Activated T-cell treated with anti-CD3 and anti-CD28 coated beads for 48 hours (primary cell): ENCODE results near the gene TPMT.
"Not testable (repeated sequence)": the region's sequence is repeated elsewhere in the genome, so short reads cannot be mapped to it uniquely, and the experiment has no call there.

Experiments
- DNase-seq: peaks from one replicate; pipeline ENCODE4 v3.0.0-alpha.2; 2020; ENCODE audit warnings: low read depth

TPMT gene

GRCh38 chr6:18154507-18155149 is at the start of gene TPMT:
TPMT (minus strand) TSS chr6:18155077; CDS start chr6:18149127, 5,950 bp downstream.
- DNase-seq: no peak

DNA sequence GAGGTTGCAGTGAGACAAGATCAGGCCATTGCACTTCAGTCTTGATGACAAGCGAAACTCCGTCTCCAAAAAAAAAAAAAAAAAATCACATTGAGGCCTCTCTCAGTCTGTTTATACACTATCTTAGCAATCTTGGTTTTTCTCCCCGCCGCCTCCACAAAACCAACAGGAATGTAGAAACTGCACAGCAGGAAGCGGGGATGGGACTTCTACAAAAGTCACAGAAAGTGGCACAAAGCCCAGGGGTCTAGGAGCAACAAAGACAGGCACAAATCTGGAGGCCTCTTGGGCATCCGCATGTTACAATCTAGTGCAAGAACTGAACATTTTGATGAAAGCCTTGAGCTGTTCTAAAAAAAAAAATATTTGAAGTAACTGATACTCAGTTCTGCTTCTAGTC is 48.9 kb upstream of the TPMT start:
- no peak for DNase-seq

- DNase-seq: no peak
These were observed 37.1 kb upstream of the TPMT start for GRCh38 chr6:18192026-18192425.

DNA sequence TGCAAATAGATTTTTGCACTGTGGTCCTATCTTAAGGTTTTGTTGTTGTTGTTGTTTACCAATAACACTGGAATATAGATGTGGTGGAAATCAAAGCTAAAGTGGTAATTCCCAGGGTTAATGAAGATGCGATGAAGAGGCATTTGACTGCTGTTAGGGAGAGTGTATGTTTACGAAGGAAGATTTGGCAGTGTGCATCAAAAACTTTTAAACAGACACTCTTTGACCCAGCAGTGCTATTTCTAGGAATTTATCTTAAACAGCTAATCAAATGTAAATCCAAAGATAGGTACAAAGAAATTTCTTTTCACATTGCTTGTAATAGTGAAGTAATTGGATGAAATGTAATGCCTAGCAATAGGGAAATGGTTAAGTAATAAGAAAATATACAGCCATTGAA is 34.3 kb upstream of the TPMT start:
- no peak for DNase-seq

- no peak for DNase-seq
These were observed 32.8 kb upstream of the TPMT start for GRCh38 chr6:18187701-18188100.

DNA sequence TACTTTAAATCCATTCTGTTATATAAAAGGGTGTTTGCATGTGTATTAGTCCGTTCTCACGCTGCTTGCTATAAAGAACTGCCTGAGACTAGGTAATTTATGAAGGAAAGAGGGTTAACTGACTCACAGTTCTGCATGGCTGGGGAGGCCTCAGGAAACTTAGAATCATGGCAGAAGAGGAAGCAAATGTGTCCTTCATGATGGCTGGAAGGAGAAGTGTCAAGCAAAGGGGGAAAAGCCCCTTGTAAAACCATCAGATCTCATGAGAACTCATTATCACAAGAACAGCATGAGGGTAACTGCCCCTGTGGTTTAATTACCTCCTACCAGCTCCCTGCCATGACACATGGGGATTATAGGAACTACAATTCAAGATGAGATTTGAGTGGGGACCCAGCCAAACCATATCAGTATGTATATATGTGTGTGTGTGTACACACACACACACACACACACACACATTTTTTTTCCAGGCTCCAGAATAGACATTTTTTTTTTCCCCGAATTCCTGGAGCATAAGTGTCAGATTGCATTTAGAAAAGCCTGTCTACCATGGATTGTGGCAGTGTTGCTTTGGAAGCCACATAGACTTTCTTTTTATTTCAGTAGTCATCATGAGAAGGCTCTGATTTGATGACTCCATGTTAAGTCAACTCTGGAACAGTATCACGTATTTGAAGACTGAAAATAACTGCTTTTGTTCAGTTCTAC is 31.8 kb upstream of the TPMT start:
- DNase-seq: no peak

DNA sequence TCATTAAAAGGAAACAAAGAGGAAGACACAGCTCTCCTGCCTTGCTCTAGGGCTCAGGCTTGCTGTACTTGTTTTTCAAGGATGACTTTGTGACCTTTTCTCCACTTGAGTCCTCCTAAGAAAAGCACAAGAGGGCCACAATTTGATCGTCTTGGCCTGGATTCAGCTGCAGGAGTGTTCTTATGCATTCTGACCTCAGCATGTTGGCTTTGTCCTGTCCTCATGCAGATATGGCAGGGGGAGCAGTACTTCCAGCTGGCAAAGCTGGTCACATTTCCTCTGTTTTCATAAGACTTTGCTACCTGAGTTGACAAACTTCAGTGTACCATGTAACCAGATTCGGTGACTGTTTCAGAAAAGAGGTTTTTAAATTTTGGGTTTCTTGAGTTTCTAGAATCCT is 31.2 kb upstream of the TPMT start:
- DNase-seq: no peak

DNA sequence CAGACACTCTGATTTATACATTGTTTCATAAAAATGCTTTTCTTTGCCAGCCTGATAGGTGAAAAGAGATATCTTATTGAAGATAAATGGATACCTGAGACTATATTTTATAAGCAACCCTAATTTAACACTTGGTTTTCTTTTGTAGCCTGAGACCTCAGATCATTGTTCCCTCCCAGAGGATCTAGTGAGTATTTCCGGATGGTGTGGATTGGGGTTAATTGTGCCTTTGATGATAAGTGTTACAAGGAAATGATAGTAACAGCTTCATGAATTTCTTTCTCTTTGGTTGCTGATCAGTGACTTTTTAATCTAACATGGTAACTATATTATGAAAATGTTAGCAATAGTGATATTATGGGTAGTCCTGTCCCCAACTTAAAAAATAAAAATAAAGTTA is 30.7 kb upstream of the TPMT start:
- DNase-seq: no peak

DNA sequence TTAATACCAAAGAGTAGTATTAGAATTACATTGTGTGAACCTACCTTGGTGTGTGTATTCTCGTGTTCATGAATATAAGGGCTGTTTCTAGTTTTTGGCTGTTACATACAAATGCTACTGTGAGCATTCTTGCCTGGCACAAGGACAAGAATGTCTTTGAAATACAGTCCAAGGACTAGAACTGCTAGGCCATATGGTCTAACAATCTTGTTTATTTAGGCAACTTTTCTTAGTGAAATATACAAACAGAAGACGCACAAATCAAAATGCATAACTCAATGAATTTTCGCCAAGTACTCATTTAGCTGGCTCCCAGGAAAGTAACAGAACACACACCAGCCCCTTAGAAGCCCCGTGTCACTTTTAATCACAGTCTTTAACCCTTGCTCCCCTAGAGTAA is 28.9 kb upstream of the TPMT start:
- DNase-seq: no peak

GRCh38 chr6:18182568-18182967 is 27.7 kb upstream of the TPMT start:
- no peak for DNase-seq

DNA sequence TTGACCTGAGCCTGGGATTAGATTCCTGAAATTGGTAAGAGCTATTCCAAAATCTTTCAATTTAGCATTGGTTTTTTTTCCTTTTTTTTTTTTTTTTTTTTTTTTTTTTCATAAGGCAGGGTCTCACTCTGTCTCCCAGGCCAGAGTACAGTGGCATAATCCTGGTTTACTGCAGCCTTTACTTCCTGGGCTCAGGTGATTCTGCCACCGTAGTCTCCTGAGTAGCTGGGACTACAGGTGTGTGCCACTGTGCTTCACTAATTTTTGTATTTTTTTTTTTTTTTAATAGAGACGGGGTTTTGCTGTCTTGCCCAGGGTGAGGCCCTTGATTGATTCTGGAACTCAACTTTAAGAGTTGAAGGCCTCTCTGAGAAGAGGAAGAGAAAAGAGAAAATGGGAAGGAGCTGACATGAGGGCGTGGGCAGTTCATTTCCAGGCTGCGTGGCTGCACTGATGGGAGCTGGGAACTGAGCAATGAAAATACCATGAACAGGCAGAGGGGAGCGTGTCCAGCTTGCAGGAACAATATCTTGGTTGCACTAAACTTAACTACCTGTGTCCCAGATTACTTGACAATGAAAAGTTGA is 25.0 kb upstream of the TPMT start:
- DNase-seq: no peak

- DNase-seq: no peak
These were observed 24.2 kb upstream of the TPMT start for GRCh38 chr6:18178960-18179615.

DNA sequence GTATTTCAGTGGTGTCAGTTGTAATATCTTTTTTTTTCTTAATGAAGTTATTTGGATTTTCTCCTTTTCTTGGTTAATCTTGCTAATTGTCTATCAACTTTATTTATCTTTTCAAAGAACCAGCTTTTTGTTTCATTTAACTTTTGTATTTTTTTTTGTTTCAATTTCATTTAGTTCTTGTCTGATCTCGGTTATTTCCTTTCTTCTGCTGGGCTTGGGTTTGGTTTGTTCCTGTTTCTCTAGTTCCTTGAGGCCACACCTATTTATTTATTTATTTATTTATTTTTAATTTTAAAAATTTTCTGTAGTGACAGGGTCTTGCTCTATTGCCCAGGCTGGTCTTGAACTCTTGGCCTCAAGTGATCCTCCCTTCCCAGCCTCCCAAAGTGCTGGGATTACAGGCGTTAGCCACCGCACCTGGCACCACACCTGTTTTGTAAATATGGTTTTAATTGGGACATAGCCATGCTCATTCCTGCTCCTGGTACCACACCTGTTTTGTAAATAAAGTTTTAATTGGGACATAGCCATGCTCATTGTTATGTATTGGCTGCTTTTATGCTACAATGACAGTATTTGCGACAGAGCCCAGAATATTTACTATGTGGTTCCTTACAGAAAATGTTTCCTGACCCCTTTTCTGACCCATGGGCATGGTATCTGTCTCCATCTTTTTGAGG is 22.5 kb upstream of the TPMT start:
- no peak for DNase-seq

DNA sequence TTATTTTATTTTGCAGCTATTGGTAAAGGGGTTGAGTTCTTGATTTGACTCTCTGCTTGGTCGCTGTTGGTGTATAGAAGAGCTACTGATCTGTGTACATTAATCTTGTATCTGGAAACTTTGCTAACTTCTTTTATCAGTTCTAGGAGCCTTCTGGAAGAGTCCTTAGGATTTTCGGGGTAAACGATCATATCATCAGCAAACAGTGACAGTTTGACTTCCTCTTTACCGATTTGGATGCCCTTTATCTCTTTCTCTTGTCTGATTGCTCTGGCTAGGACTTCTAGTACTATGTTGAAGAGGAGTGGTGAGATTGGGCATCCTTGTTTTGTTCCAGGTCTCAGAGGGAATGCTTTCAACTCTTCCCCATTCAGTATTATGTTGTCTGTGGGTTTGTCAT is 21.3 kb upstream of the TPMT start:
- not testable (repeated sequence) for DNase-seq

DNA sequence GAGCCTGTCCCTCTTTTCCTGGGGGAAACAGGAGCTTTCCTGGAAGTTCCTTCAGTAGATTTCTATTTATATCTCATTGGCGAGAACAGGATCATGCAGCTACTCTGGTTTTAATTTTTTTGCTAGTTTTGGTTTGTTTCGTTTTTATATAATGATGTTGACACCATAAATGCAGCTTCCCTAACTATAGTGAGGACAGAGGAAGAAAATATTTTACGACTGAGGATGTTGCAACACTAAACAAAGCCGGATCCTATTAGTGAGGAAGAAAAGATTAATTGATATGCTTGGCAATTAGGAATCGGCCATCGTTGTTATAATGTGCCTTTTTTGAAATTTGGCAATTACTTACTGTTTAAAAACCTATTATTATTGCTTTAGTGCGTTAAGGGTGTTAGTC is 17.0 kb upstream of the TPMT start:
- no peak for DNase-seq

DNA sequence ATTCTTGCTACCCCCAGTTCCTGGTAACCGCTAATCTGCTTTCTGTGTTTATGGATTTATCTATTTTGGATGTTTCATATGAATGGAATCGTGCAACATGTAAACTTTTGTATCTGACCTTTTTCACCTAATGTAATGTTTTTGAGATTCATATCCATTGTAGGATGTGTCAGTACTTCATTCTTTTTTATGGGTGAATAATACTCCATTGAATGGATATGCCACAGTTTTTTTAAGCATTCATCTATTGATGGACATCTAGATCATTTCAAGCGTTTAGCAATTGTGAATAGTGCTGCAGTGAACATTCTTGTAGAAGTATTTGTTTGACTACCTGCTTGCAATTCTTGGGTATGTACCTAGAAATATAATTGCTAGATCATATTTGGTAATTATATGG is 13.4 kb upstream of the TPMT start:
- DNase-seq: no peak

- DNase-seq: no peak
These were observed 11.6 kb upstream of the TPMT start for GRCh38 chr6:18166312-18167036.

GRCh38 chr6:18165751-18166150 is 10.9 kb upstream of the TPMT start:
- no peak for DNase-seq

GRCh38 chr6:18162401-18162800 is 7.5 kb upstream of the TPMT start:
- DNase-seq: no peak

- no peak for DNase-seq
These were observed 6.6 kb upstream of the TPMT start for GRCh38 chr6:18161431-18161830.

- no peak for DNase-seq
These were observed 6.0 kb upstream of the TPMT start for GRCh38 chr6:18160911-18161310.
